ENCODE results near the gene PCCA.
"Not testable (repeated sequence)": the region's sequence is repeated elsewhere in the genome, so short reads cannot be mapped to it uniquely, and the experiment has no call there.

The PCCA gene

GRCh38 chr13:100097821-100098220, 8.9 kb downstream of the PCCA start:
- no peak for DNase-seq

GRCh38 chr13:100098445-100099116, 9.7 kb downstream of the PCCA start:
- DNase-seq = no peak

GRCh38 chr13:100099117-100099445, 10.2 kb downstream of the PCCA start:
- not testable (repeated sequence) for DNase-seq

GRCh38 chr13:100100115-100100879, 11.4 kb downstream of the PCCA start:
- no peak for DNase-seq

- DNase-seq = no peak
These were observed 13.1 kb downstream of the PCCA start for GRCh38 chr13:100102042-100102441.

GRCh38 chr13:100106005-100106404, 17.1 kb downstream of the PCCA start:
- no peak for DNase-seq

GRCh38 chr13:100106705-100107104, 17.8 kb downstream of the PCCA start:
- no peak for DNase-seq

GRCh38 chr13:100108913-100109507, 20.1 kb downstream of the PCCA start:
- DNase-seq = no peak

- DNase-seq = no peak
These were observed 21.4 kb downstream of the PCCA start for GRCh38 chr13:100110269-100110668.

GRCh38 chr13:100112186-100112838, 23.4 kb downstream of the PCCA start:
- DNase-seq = no peak

GRCh38 chr13:100115693-100116254, 26.9 kb downstream of the PCCA start:
- DNase-seq = no peak

- no peak for DNase-seq
These were observed 35.4 kb downstream of the PCCA start for GRCh38 chr13:100124265-100124664.

GRCh38 chr13:100125946-100126345, 37.1 kb downstream of the PCCA start:
- no peak for DNase-seq

GRCh38 chr13:100128373-100128772, 39.5 kb downstream of the PCCA start:
- DNase-seq = no peak

GRCh38 chr13:100128838-100129237, 39.9 kb downstream of the PCCA start:
- DNase-seq = no peak

GRCh38 chr13:100129605-100130004, 40.7 kb downstream of the PCCA start:
- no peak for DNase-seq

- DNase-seq = no peak
These were observed 41.2 kb downstream of the PCCA start for GRCh38 chr13:100130092-100130491.

GRCh38 chr13:100130930-100131511, 42.1 kb downstream of the PCCA start:
- no peak for DNase-seq

- DNase-seq = no peak
These were observed 43.1 kb downstream of the PCCA start for GRCh38 chr13:100131863-100132574.

- no peak for DNase-seq
These were observed 50.1 kb downstream of the PCCA start for GRCh38 chr13:100138859-100139491.

- no peak for DNase-seq
These were observed 50.9 kb downstream of the PCCA start for GRCh38 chr13:100139817-100140216.

- no peak for DNase-seq
These were observed 51.5 kb downstream of the PCCA start for GRCh38 chr13:100140441-100140840.
